HG02852 (cell line): ENCODE data around the gene RAD51.

ENCODE experiments used
- ATAC-seq: cut with Tn5 transposase; IDR thresholded peaks from one replicate; pipeline ENCODE4 v1.9.1; 2021; ENCODE audit warnings: mild to moderate bottlenecking, moderate library complexity; ENCODE audit not compliant: unreplicated experiment

The RAD51 gene

DNA sequence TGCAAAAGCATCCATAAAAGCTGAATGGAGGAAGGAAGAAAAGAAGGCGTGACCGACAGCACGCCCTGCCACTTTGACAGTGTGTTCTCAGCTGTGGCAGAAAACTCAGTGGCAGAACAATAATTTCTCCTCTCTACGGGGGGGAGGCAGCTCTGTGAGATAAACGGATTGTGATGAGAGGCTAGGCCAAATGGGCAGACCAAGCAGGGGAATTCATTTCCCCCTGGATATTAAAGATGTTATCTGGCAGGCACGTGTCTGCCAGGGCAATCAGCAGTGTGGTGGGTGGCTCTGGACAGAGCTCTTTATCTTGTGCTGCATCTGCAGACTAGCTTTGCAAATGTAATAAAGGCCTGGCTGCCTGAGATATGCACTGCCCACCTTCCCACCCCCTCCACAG, 62.0 kb downstream of the RAD51 start:
- no peak for ATAC-seq

GRCh38 chr15:40759961-40760360, 65.0 kb downstream of the RAD51 start:
- no peak for ATAC-seq

- ATAC-seq = peak; percentile 1
These were observed 68.2 kb downstream of the RAD51 start for GRCh38 chr15:40762919-40763800.

GRCh38 chr15:40763801-40764628, 69.0 kb downstream of the RAD51 start, which contains the start of gene GCHFR:
GCHFR (plus strand) TSS chr15:40764068; CDS start chr15:40764181, 113 bp downstream.
- peak; percentile 57 for ATAC-seq

DNA sequence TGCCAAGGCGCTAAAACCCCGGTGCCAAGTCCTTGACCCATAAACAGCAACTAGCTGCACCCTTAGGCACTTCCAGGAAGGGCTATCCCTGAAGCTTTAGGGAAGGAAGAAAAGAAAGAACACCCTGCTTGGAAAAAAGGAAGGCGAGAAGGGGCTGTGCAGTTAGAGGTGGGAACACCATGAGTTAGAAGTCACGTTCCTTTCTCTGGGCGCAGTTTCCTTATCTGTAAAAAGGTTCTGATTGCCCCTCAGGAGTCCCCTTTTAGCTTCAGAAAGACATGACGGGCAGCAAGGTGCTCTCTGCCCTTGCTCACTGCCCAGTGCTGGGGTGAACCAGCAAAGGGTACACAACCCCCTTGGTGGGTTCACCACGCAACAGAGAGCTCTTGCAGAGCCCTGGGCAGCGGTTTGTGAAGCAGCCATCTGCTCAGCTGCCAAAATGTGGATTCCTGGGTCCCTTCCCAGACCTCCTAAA, 69.7 kb downstream of the RAD51 start:
- ATAC-seq = no peak

- no peak for ATAC-seq
These were observed 71.3 kb downstream of the RAD51 start for GRCh38 chr15:40766194-40766815.

- ATAC-seq = no peak
These were observed 72.2 kb downstream of the RAD51 start for GRCh38 chr15:40766906-40767837.

DNA sequence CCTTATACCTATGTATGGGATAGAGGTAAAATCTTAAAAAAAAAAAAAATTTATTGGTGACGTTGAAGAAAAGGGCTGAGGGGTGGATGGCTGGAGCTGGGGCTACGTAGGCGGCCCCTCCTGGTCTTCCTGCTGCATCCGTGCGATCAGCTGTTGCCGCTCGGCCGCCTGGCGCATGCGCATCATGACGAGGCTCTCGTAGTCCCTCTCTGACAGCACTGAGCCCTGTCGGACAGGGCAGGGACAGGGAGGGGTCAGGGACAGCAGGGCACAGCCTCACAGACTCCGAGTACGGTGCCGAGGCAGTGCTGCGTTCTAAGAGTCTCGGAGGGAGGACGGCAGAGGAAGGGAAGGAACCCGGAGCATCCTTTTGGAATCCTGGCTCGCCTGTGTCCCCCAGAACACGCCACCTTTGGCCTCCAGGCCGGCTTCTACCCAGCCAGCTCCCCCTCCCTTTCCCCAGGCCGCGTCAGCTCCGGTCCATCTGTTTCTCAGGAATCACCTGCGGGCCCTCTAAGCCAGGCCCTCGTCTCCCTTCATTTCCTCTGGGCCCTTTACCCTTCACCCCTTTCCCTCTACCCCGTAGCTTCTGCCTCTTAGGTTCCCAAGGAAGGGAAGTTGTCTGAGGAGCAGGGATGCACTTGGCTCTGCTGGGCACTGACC, 73.0 kb downstream of the RAD51 start:
- ATAC-seq = no peak

- no peak for ATAC-seq
These were observed 73.7 kb downstream of the RAD51 start for GRCh38 chr15:40768521-40769273.

- no peak for ATAC-seq
These were observed 74.5 kb downstream of the RAD51 start, which contains the start of gene C15orf62 for GRCh38 chr15:40769274-40770146. C15orf62 (plus strand) TSS chr15:40769980; CDS start chr15:40770496, 516 bp downstream.

- no peak for ATAC-seq
These were observed 75.3 kb downstream of the RAD51 start for GRCh38 chr15:40770147-40770721.

DNA sequence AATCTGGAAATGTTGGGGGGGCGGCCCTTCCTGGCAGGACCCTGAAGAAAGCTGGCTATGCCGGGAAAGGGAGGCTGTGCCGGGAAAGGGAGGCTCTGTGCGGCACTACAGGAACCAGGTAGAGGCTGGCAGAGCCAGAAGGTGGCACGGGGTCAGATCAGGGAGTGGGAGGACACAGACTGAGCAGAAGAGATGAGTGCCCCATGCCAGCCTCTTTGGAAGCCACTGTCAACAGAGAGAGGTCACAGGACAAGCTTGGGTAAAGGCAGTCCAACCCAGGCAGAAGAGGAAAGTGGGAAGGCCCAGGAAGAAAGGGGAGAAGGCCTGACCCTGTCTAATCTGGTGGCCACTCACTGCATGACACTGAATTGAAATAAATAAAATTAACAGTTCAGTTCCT, 76.3 kb downstream of the RAD51 start:
- no peak for ATAC-seq

DNA sequence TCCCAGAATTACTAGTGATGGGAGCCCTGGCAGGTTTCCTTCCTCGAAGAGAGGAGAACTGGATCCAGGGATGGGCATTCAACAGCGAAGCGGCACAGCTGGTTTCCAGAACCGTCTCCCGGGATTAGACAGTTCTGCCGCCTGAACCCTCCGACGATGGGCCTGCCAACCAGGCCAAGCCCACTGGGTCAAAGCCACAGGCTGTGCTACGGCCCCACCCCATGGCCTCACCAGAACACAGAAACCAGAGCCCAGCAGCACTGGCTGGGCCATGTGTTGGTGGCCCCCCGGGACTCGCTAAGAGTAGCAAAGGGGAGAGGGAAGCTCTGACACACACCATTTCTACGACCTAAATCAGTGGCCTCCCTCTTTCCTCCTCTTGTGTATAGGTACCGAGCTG, 77.0 kb downstream of the RAD51 start:
- ATAC-seq = no peak

- ATAC-seq = no peak
These were observed 78.5 kb downstream of the RAD51 start for GRCh38 chr15:40773496-40773895.

DNA sequence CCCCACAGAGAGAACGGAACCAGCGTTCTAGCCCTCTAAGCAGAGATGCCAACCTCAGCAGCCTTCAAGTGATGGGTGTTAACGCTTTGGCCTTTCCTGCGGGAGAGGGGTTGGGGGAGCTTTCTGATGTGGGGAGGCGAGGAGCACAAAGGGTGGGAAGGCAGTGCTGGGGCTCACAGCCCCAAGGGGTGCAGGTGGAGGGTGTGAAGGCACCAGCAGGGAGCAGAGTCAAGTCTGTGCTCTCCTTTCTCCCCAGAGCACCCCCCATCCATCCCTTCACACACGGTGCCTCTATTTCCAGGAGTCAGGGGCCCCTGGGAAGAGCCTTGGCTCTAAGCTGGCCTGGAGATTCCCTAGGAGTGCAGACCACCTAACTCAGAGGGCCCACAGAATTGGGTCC, 78.9 kb downstream of the RAD51 start:
- ATAC-seq = no peak

DNA sequence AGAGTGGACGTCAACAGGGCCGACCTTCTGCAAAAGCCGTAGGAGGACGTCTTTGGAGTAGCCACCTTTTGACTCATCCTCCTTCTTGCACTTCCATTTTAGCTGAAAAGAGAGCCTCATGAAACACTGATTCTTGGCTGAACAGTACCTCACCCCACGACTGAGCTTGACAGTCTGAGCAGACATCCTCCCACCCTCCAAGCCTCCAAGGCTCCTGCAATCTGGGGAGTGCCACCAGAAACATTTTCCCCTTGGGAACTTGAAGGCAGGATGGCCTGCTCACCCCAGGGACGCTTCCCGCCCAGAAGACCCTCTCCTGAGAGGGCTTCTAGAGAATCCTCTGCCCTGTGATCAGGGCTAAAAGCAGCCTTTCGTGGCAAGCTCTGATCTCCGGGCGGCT, 80.0 kb downstream of the RAD51 start:
- ATAC-seq = no peak

GRCh38 chr15:40775740-40776536, 81.0 kb downstream of the RAD51 start:
- ATAC-seq = no peak
